Caco-2 (cell line): Measurements from ENCODE around the gene PLEKHA1. TPM values are rescaled to one million over a fixed set of nuclear protein-coding genes. Genes with fewer than 3 reads are reported as not detected.

Experiments
- BruUV-seq: library from RNA; stranded (reverse); fragments of 400-500 nt; replicated peaks from 2 replicates; lab custom pipeline; 2021; lab: Mats Ljungman, UMichigan
- CTCF ChIA-PET: fragments of 300-600 bp; sonication (Branson Sonifier 250); formaldehyde crosslinking; loops from one replicate; lab custom pipeline; 2022; ENCODE audit warnings: antibody characterized with exemption; lab: Charles Lee
- POLR2A ChIA-PET: fragments of 300-600 bp; sonication (Branson Sonifier 250); formaldehyde crosslinking; loops from one replicate; lab custom pipeline; 2022; ENCODE audit warnings: antibody characterized with exemption; lab: Charles Lee
- DNase-seq, 2 experiments: peaks; one replicate each; pipeline versions ENCODE4 v3.0.0 to v3.0.0-alpha.2; 2020 to 2022
- H3K27me3 ChIP-seq: replicated peaks from 2 replicates; pipeline ENCODE4 v1.6.0; 2011; ENCODE audit warnings: low read length; ENCODE audit not compliant: control insufficient read depth, insufficient read depth
- H3K36me3 ChIP-seq: 2 replicates; pipeline ENCODE4 v1.5.1; 2011; ENCODE audit warnings: low read length; ENCODE audit not compliant: control insufficient read depth, insufficient read depth
- H3K4me1 ChIP-seq: fragments of 250-450 bp; sonication (Bioruptor Pico); 2 replicates; pipeline ENCODE4 v1.5.1; 2020; ENCODE audit warnings: mild to moderate bottlenecking
- H3K4me3 ChIP-seq: 2 replicates; pipeline ENCODE4 v1.5.1; 2011; ENCODE audit warnings: low read depth, mild to moderate bottlenecking, control low read depth, low read length
- H3K9me3 ChIP-seq: fragments of 250-450 bp; sonication (Bioruptor Pico); 2 replicates; pipeline ENCODE4 v1.5.1; 2020; ENCODE audit warnings: mild to moderate bottlenecking, moderate library complexity
- H3K27ac Mint-ChIP-seq: one replicate; pipeline ENCODE4 v1.8.0; 2022; ENCODE audit warnings: mixed read lengths; ENCODE audit not compliant: unreplicated experiment
- H3K27me3 Mint-ChIP-seq: one replicate; pipeline ENCODE4 v1.8.0; 2022; ENCODE audit warnings: mixed read lengths; ENCODE audit not compliant: insufficient read depth, unreplicated experiment
- H3K36me3 Mint-ChIP-seq: one replicate; pipeline ENCODE4 v1.8.0; 2022; ENCODE audit warnings: mild to moderate bottlenecking, mixed read lengths; ENCODE audit not compliant: insufficient read depth, unreplicated experiment
- H3K4me1 Mint-ChIP-seq: one replicate; pipeline ENCODE4 v1.8.0; 2022; ENCODE audit warnings: low read depth, mixed read lengths; ENCODE audit not compliant: unreplicated experiment
- H3K4me3 Mint-ChIP-seq: one replicate; pipeline ENCODE4 v1.8.0; 2022; ENCODE audit warnings: mild to moderate bottlenecking, moderate library complexity, mixed read lengths; ENCODE audit not compliant: unreplicated experiment
- H3K9me3 Mint-ChIP-seq: one replicate; pipeline ENCODE4 v1.8.0; 2022; ENCODE audit warnings: mixed read lengths; ENCODE audit not compliant: unreplicated experiment
- CTCF ChIP-seq, 2 experiments: fragments of 200-600 bp in 1 of 2; IDR thresholded peaks; 1 replicate in 1 of 2; 2 replicates in 1 of 2; pipeline versions ENCODE4 v1.5.1 to v1.8.0; 2011 to 2022; ENCODE audit warnings: antibody characterized with exemption in 1 of 2, control low read depth in 1 of 2, inconsistent platforms in 1 of 2, low read depth in 1 of 2, low read length in 1 of 2, mild to moderate bottlenecking in 1 of 2, moderate library complexity in 1 of 2; ENCODE audit not compliant: insufficient read depth in 1 of 2, severe bottlenecking in 1 of 2, unreplicated experiment in 1 of 2
- intact Hi-C: fragments of 100-400 bp; cut with micrococcal nuclease; formaldehyde crosslinking; loops from one replicate; pipeline ENCODE4 v1.10.0; 2022; ENCODE audit not compliant: unreplicated experiment
- total RNA-seq: library from RNA; stranded (reverse); gene quantifications from 2 replicates; pipeline ENCODE4 v1.2.3, GENCODE V29; 2022

PLEKHA1 gene
- total RNA-seq, 1 experiment from 2014 or later = 48.4 TPM

GRCh38 chr10:122344741-122345258 is 29.7 kb upstream of the PLEKHA1 start:
- Histone ChIP-seq H3K9me3 (peaks cover 20% of the 10 kb centered on the region), H3K27me3 (no peaks in the 10 kb centered on the region), H3K4me1 (peaks cover 14% of the 10 kb centered on the region), H3K4me3 (no peak overlapping the region), H3K36me3 (no peaks in the 10 kb centered on the region)
- Mint-ChIP-seq H3K4me3 (no peak overlapping the region), H3K27me3 (no peaks in the 10 kb centered on the region), H3K4me1 (peaks cover 17% of the 10 kb centered on the region), H3K36me3 (no peaks in the 10 kb centered on the region), H3K27ac (no peak overlapping the region), H3K9me3 (peaks cover 10% of the 10 kb centered on the region)
- POLR2A ChIA-PET = interaction anchor here (1.0 kb wide), 1 partner anchor 30 kb away, joined by 16 read pairs; the partner anchor contains the start of gene PLEKHA1
- TF ChIP-seq CTCF (IDR thresholded peaks at IDR 0.05; ENCODE audit: insufficient read depth in 1 of 2, low read depth in 1 of 2, low read length in 1 of 2, severe bottlenecking in 1 of 2, unreplicated experiment in 1 of 2) = no peak
- CTCF ChIA-PET = interaction anchor here (0.7 to 1.0 kb wide), 3 partner anchors 34 to 90 kb away, joined by 3 to 4 read pairs (median 4); no protein-coding TSS in a partner anchor
- intact Hi-C loops = no loop called here
- DNase-seq = no peak
- no TSS peak for BruUV-seq

- ChIA-PET POLR2A (no interaction called here), CTCF (no interaction called here)
- Histone ChIP-seq H3K27me3 (no peaks in the 10 kb centered on the region), H3K36me3 (no peaks in the 10 kb centered on the region), H3K4me3 (no peak overlapping the region), H3K9me3 (peaks cover 20% of the 10 kb centered on the region), H3K4me1 (peaks cover 17% of the 10 kb centered on the region)
- H3K27ac Mint-ChIP-seq = no peak overlapping the region
- no peak overlapping the region for H3K4me3 Mint-ChIP-seq
- TF ChIP-seq CTCF (IDR thresholded peaks at IDR 0.05; ENCODE audit: insufficient read depth in 1 of 2, low read depth in 1 of 2, low read length in 1 of 2, severe bottlenecking in 1 of 2, unreplicated experiment in 1 of 2) = no peak
- peaks cover 10% of the 10 kb centered on the region for H3K9me3 Mint-ChIP-seq
- intact Hi-C loops = no loop called here
- no peak for DNase-seq
- BruUV-seq = no TSS peak
- no peaks in the 10 kb centered on the region for H3K36me3 Mint-ChIP-seq
- no peaks in the 10 kb centered on the region for H3K27me3 Mint-ChIP-seq
- H3K4me1 Mint-ChIP-seq = peaks cover 10% of the 10 kb centered on the region
These were observed 28.1 kb upstream of the PLEKHA1 start for GRCh38 chr10:122346326-122346950.

- H3K4me3 ChIP-seq = no peak overlapping the region
- TF ChIP-seq CTCF (IDR thresholded peaks at IDR 0.05; ENCODE audit: insufficient read depth in 1 of 2, low read depth in 1 of 2, low read length in 1 of 2, severe bottlenecking in 1 of 2, unreplicated experiment in 1 of 2) = no peak
- Mint-ChIP-seq H3K9me3 (peaks cover 10% of the 10 kb centered on the region), H3K27ac (no peak overlapping the region), H3K4me3 (no peak overlapping the region), H3K27me3 (no peaks in the 10 kb centered on the region), H3K4me1 (peaks cover 10% of the 10 kb centered on the region), H3K36me3 (no peaks in the 10 kb centered on the region)
- no peak for DNase-seq
- ChIA-PET CTCF (no interaction called here), POLR2A (no interaction called here)
- intact Hi-C loops = no loop called here
- no peaks in the 10 kb centered on the region for H3K36me3 ChIP-seq
- BruUV-seq = no TSS peak
- peaks cover 20% of the 10 kb centered on the region for H3K9me3 ChIP-seq
- peaks cover 17% of the 10 kb centered on the region for H3K4me1 ChIP-seq
- H3K27me3 ChIP-seq = no peaks in the 10 kb centered on the region
These were observed 27.2 kb upstream of the PLEKHA1 start for GRCh38 chr10:122347170-122347841.
